Hematopoietic multipotent progenitor cell treated with erythropoietin and hydrocortisone succinate and interleukin-3 and kit ligand, for 4 days (in vitro differentiated cells): ENCODE data around the gene AHCYL1.

Experiments used
- DNase-seq: peaks from one replicate; pipeline ENCODE4 v3.0.0-alpha.2; 2015

Gene AHCYL1

GRCh38 chr1:109977225-109977624 lies 7.3 kb upstream of the AHCYL1 start:
- DNase-seq, result no peak

GRCh38 chr1:109977657-109978378 lies 6.7 kb upstream of the AHCYL1 start:
- no peak for DNase-seq

GRCh38 chr1:109978761-109979488 lies 5.6 kb upstream of the AHCYL1 start:
- no peak for DNase-seq

DNA sequence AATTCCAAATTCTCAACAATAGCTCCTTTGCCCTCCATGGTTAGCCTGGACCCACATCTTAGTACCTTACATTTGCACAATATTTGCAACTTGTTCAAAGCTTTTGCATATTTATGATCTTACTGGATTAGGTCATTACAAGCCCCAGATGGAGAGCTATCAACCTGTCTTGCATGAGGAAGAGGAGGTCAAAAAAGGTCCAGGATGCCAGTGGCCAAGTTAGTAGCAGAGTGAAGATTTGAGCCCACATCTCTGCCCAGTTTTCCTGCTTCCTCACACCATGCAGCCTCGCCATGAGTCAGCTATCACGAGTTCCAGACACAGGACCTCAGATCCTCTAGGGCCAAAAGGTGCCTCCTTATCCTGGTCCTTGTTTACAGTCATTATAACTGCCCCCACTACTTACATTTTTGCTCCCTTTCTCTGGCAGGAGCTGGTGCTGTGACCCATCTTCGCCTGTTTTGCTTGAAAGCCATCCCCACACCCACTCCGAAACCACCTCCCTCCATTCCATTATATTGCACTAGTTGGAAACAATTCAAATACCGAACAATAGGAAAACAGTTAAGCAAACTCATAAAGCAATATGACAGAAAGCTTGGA lies 5.0 kb upstream of the AHCYL1 start:
- peak; percentile 26 for DNase-seq

- DNase-seq, result peak; percentile 30
Observed at GRCh38 chr1:109980324-109981003, 4.1 kb upstream of the AHCYL1 start.

GRCh38 chr1:109981004-109981335 lies 3.6 kb upstream of the AHCYL1 start:
- DNase-seq, result peak; percentile 33

DNA sequence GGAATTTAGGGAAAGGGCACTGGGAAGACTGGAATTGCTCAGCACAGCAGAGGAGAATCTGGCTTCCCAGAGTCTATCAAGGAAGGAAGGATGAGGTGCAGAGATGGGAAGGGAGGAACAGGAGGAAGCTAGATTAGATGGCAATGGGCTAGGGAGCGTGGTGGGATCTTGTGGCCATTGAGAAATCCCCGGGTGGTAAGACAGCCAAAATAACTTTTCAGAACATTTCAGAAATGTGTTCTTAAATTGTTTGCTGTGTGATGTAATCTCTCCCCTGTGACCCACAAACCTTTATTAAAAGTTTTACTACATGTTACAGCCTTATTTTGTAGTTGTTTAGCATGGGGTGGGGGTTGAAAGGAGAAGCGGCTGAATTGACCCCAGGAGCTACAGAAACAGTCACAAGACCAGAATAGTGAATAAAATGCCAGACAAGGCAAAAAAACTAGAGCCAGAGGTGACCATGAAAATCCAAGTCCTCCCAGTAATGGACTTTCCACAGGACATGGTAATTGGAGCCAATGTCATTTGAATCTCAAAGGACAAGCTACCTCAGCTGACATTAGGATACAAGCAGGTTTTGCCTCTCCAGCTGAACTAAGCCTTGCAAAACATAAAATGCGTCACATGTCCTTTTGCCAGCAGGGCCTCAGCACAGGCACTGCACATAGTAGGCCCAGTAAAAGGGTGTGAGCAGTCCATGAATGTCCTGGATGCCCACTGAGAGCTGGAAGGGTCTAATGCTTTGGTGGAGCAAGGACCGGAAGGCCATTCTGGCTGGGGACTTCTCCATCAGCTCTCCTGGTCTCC lies 980 bp upstream of the AHCYL1 start:
- no peak for DNase-seq

DNA sequence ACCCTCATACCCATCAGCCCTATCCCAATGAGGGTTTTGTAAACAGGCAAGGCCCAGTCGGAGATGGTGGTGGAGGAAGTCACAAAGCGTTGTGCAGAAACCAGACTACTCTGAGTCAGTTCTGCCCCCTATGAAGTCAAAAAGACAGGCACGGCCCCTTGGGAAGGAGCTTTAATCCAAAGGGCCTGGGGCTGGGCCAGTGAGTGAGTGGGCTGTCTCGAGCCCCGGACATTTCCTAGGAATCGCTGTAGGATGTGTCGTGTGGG lies 442 bp upstream of the AHCYL1 start:
- DNase-seq, result no peak

DNA sequence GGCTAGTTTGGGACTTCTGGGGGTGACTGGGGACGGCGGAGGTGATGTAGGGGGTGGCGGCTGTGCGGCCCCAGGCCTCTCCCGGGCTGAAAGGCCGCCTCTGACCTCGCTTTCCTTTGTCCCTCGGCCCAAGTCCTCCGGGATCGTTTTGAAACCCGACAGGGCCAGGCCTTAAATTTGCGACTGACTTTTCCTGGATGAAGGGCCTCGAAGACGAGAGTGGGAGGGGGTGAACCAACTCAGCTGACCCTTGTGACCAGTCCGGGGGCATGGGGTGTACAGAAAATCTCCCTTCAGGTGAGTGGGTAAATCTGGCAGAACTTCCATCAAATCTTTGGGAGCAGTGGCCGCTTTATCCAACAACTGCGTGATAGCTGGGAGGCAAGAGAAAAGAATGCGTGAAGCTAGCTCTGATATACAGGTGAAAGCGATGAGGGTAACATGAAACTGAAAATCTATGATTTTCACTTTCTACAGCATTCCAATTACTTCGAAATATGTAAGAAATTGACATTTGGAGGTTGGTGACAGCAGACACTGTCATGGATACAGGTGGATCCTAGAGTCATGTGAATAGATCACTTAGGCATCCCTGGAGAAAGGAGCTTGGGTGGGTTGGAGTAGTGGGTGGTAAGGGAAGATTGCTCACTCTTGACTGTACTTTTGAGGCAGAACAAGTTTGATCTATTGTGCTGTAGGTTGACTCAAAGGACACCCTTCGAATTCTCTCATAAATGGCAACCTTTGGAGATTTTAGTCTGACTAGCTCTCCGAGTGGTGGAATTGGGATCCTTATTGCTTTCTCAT lies 885 bp downstream of the AHCYL1 start:
- no peak for DNase-seq

DNA sequence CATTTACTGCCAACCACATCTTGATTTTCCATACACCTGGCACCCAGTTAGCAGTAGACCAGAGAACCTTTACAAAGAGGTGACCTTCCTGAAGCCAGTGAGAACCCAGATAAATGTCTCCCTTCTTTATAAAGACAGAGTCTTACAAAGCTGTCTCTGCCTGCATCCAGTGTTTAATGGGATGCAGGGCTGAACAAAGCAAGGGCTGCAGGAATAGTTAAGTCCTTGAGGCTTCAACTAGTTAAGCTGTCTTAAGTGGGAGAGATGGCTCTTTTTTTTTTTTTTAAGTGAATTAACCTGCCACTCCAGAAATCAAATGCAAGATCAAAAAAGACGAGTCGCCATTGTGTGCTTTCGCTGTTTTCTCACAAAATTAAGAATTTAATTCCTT lies 1.5 kb downstream of the AHCYL1 start:
- no peak for DNase-seq

GRCh38 chr1:109988349-109988914 lies 3.9 kb downstream of the AHCYL1 start:
- no peak for DNase-seq

DNA sequence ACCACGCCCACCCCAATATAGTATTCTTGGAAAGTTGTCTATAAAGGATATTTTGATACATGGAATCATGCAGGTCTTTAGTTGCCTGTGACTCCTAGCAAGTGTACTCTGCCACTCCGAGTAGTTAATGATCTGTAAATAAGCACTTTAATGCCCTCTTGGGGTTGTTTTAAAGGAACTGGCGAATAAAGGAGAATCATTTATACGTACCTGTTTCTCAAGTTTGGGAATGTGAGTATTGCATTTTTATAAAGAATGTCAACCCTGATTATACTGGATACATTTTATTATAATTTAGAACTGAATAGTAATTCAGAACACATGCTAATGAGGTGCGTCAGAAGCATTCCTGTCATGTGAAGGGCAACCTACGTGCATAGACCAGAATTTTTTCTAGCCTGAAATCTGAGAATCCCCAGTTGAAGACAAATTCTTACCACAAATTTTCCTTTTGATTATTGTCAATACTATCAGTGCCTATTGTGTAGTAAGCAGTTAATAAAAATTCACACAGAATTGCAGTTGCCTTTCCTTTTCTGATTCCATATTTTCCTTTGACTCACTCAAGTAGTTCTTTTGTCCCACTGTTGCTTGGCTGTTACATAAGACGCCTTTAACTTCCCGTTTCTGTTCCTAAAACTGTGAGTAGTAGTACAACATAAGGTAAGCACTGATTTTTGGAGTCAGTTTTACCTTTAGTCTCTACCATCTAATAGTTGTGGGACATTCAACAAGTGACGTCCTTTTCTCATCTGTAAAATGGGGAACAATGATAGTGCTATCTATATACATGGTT lies 5.1 kb downstream of the AHCYL1 start:
- DNase-seq, result no peak

GRCh38 chr1:109990302-109990653 lies 5.7 kb downstream of the AHCYL1 start:
- DNase-seq, result no peak

GRCh38 chr1:109991400-109991925 lies 6.9 kb downstream of the AHCYL1 start:
- no peak for DNase-seq

DNA sequence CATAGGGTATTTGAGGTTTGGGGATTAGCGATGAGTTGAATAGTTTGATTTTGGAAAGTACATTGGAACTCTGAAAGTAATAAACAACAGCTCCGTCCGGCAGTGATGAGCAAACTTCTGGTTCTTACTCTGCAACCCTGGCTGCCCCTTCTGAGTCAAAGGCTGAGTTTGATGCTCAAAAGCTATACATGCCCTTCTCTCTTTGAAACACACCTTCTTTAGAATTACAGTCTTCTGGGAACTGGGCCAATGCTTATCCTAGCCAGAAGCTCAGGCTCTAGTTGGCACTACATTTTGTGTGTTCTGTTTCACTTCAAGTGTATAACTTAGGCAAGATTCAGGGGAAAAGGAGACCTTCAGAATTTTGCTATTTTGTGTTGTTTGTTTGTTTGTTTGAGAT lies 9.3 kb downstream of the AHCYL1 start:
- DNase-seq, result peak; percentile 44

DNA sequence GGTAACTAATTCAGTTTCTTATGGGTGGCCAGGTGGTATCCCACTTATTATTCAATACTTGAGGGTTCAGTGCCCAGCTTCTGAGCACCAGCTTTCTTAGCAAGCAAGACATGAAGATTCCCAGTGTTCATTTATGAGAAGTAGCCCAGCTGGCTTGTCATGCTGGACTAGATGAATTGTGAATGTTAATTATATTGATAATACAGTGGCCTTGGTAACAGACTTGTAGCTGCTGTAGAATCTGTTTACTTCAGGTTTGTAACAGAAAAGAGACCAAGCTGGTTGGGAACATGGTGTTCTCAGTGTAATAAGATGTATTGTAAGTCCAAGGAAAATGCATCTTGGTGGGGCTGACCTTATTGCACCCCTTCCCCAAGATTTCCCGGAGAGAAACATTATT lies 10.1 kb downstream of the AHCYL1 start:
- no peak for DNase-seq

GRCh38 chr1:109995536-109995935 lies 11.0 kb downstream of the AHCYL1 start:
- no peak for DNase-seq

DNA sequence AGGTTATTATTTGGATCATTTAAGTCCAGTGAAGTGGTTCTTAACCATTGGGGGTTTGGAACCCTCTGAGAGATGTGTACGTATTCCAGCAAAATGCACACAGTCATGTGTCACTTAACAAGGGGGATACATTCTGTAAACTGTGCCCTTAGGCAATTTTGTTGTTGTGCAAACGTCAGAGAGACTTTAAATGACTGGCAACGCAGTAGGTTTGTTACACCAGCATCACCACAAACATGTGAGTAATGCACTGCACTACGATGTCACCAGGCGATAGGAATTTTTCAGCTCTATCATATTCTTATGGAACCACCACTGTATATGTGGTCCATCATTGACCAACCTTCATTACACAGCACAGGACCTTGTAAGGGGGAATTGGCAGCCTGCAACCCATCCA lies 11.9 kb downstream of the AHCYL1 start:
- no peak for DNase-seq

GRCh38 chr1:109997204-109997866 lies 12.8 kb downstream of the AHCYL1 start:
- DNase-seq, result no peak

GRCh38 chr1:109997867-109998229 lies 13.3 kb downstream of the AHCYL1 start:
- DNase-seq, result no peak
